IgD-negative memory B cell (primary cell): ENCODE data around the gene SIX5. TPM values are rescaled to one million over a fixed set of nuclear protein-coding genes. Genes with fewer than 3 reads are reported as not detected.

Source experiments
- H3K27ac Mint-ChIP-seq, 3 donors: one replicate each; pipeline ENCODE4 v1.8.0; 2020 to 2022; ENCODE audit warnings: mild to moderate bottlenecking in 3 of 3, mixed read lengths in 3 of 3, moderate library complexity in 1 of 3
- H3K27me3 Mint-ChIP-seq: one replicate; pipeline ENCODE4 v1.8.0; 2021; ENCODE audit warnings: mixed read lengths
- H3K36me3 Mint-ChIP-seq: one replicate; pipeline ENCODE4 v1.8.0; 2020; ENCODE audit warnings: mild to moderate bottlenecking, mixed read lengths
- H3K4me1 Mint-ChIP-seq, 3 donors: one replicate each; pipeline ENCODE4 v1.8.0; 2020 to 2022; ENCODE audit warnings: mixed read lengths in 3 of 3, mild to moderate bottlenecking in 1 of 3
- H3K4me3 Mint-ChIP-seq, 4 donors: one replicate each; pipeline ENCODE4 v1.8.0; 2020 to 2022; ENCODE audit warnings: mild to moderate bottlenecking in 4 of 4, mixed read lengths in 4 of 4, moderate library complexity in 3 of 4
- H3K9me3 Mint-ChIP-seq, 3 donors: one replicate each; pipeline ENCODE4 v1.8.0; 2020 to 2021; ENCODE audit warnings: mixed read lengths in 3 of 3, mild to moderate bottlenecking in 1 of 3
- polyA plus RNA-seq: library from polyadenylated mRNA; unstranded; fragments of 300-500 nt; fragmentation: Illumina TruSeq; gene quantifications from one replicate; pipeline ENCODE4 v1.2.3, GENCODE V29; 2021

SIX5 gene
- 0.41 TPM for polyA plus RNA-seq

DNA sequence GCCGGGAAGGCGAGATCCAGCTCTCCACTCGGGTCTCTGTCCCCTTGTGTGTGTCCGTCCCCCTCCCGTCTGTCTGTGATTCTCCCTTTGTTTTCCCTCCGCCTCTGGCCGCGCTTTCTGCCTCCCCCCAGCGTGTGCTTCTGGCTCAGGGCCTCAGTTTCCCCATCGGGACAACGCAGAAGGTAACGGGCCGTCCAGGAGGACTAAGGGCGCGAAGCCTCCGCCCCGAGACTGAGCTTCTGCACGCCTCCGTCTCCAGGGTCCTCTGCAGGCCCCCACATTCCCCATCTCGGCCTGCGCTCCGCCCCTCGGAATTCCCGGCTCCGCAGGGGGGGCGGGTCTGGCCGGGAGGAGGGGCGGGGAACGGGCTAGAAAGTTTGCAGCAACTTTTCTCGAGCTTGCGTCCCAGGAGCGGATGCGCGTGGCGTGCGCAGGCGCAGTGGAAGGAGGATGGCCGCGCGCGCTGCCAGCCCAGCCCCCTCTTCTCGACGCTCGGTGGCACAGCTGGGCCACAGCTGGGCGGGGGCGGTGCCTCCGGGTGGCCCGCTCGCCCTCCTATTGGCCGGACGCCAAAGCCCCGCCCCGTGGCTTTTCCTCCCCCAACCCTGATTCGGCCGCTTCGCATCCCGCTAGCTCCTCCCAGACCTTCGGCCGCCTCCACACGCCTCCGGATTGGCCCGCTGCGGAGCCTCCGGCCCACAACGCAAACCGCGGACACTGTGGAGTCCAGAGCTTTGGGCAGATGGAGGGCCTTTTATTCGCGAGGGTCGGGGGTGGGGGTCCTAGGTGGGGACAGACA lies at the start of gene SIX5:
TSS of gene SIX5 (minus strand) at position 269 of the 799 bp plus-strand sequence. CDS start 408 bp downstream, outside the sequence.
- Mint-ChIP-seq H3K27ac (peak within 1 kb of the TSS; percentile 86 to 100 (median 94)), H3K36me3 (no peaks in the 10 kb centered on the region), H3K4me1 (peaks cover 5 to 9% (median 5%) of the 10 kb centered on the region in 3 donors), H3K27me3 (peaks cover 7% of the 10 kb centered on the region), H3K9me3 (no peaks in the 10 kb centered on the region), H3K4me3 (peak within 1 kb of the TSS; percentile 86 to 100 (median 95))

GRCh38 chr19:45817725-45818301 lies 48.8 kb upstream of the SIX5 start:
- no peaks in the 10 kb centered on the region for H3K9me3 Mint-ChIP-seq
- peaks cover 3 to 8% (median 5%) of the 10 kb centered on the region in 3 donors for H3K4me1 Mint-ChIP-seq
- H3K27ac Mint-ChIP-seq = peak overlapping the region in 1 of 3 donors; percentile 92
- H3K4me3 Mint-ChIP-seq = peak overlapping the region in 2 of 4 donors; percentile 22 to 41
- peaks cover 2% of the 10 kb centered on the region for H3K27me3 Mint-ChIP-seq
- no peaks in the 10 kb centered on the region for H3K36me3 Mint-ChIP-seq

- peaks cover 2% of the 10 kb centered on the region for H3K27me3 Mint-ChIP-seq
- H3K4me3 Mint-ChIP-seq = peak overlapping the region in 3 of 4 donors; percentile 22 to 41 (median 36)
- H3K4me1 Mint-ChIP-seq = peaks cover 3 to 8% (median 5%) of the 10 kb centered on the region in 3 donors
- peak overlapping the region; percentile 72 to 92 (median 83) for H3K27ac Mint-ChIP-seq
- no peaks in the 10 kb centered on the region for H3K9me3 Mint-ChIP-seq
- no peaks in the 10 kb centered on the region for H3K36me3 Mint-ChIP-seq
These were observed 48.1 kb upstream of the SIX5 start for GRCh38 chr19:45817010-45817724.

- H3K36me3 Mint-ChIP-seq = no peaks in the 10 kb centered on the region
- peak overlapping the region in 1 of 4 donors; percentile 74 for H3K4me3 Mint-ChIP-seq
- H3K27me3 Mint-ChIP-seq = peaks cover 2% of the 10 kb centered on the region
- peak overlapping the region in 1 of 3 donors; percentile 83 for H3K27ac Mint-ChIP-seq
- peaks cover 3 to 8% (median 5%) of the 10 kb centered on the region in 3 donors for H3K4me1 Mint-ChIP-seq
- no peaks in the 10 kb centered on the region for H3K9me3 Mint-ChIP-seq
These were observed 47.4 kb upstream of the SIX5 start for GRCh38 chr19:45816236-45817009.

DNA sequence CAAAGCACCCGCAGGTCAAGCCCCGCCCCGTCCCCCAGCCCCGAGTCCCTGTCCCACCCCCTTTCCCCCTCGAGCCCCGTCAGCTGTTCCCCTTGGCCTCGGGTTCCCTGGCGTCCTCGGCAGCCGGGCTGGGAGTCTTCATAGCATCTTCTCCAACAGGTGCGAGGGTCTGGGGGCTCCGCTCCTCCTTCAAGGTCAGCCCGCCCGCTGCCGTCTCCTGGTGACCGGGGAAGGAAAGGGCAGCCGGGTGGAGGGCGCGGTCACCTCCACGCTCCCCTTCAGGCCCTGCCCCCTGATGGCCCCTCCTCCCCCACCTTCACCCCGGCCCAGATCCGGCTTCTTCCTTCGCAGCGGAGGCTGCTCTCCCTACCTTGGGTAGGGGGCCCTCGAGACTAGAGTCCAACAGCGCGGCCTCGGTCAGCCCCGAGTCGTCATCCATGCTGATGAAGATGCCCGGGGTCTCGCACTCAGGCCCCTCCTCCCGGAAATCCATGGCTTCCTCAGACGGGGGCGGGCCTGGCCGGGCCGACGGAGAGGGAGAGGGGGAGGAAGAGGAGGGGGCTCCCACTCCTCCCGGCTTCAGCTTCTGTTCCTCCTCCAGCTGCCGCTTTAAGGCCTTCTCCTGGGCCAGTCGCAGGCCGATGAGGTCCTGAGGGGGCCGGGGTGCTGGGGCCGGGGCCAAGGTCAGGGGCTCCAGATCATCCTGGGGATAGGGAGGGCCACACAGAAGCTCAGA lies 46.6 kb upstream of the SIX5 start:
- H3K27ac Mint-ChIP-seq = no peak overlapping the region
- no peak overlapping the region for H3K4me3 Mint-ChIP-seq
- H3K36me3 Mint-ChIP-seq = no peaks in the 10 kb centered on the region
- no peaks in the 10 kb centered on the region for H3K9me3 Mint-ChIP-seq
- H3K27me3 Mint-ChIP-seq = peaks cover 3% of the 10 kb centered on the region
- H3K4me1 Mint-ChIP-seq = peaks cover 3 to 8% (median 5%) of the 10 kb centered on the region in 3 donors

GRCh38 chr19:45814851-45815480 lies 45.9 kb upstream of the SIX5 start, which contains the start of gene RSPH6A:
TSS of gene RSPH6A (minus strand) at chr19:45815308. CDS start at chr19:45815176, 132 bp downstream.
- H3K4me3 Mint-ChIP-seq = peak within 1 kb of the TSS in 1 of 4 donors; percentile 28
- no peak within 1 kb of the TSS for H3K27ac Mint-ChIP-seq
- H3K36me3 Mint-ChIP-seq = no peaks in the 10 kb centered on the region
- peaks cover 8% of the 10 kb centered on the region for H3K27me3 Mint-ChIP-seq
- H3K9me3 Mint-ChIP-seq = no peaks in the 10 kb centered on the region
- H3K4me1 Mint-ChIP-seq = peaks cover 3 to 8% (median 5%) of the 10 kb centered on the region in 3 donors

DNA sequence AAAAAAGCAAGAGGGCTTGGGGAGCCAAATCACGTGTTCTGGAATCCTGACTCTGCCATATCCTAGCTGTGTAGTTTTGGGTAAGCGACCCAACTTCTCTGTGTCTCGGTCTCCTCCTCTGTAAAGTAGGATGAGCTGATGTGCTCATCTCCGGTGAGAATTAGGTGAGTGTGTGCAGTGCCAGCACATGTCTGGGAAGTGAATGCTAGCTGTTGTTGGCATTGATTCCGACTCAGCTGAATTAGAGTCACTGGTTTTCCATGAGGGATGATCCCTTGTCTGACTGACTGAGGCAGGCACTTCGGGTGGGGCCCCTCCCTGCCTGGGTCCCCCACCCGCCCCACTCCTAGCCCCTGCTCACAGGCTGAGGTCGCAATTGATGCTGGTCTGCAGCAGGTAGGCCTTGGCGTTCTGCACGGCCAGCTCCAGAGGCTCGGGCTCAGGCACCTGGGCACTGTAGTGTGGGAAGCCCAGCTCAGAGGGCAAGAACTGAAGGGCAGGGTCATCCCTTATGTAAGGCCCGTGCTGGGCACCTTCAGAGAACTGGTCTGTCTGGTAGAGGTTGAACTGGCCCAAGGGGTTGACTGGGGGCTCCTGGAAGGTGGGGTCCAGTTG lies 45.2 kb upstream of the SIX5 start:
- peaks cover 3 to 6% (median 5%) of the 10 kb centered on the region in 3 donors for H3K4me1 Mint-ChIP-seq
- H3K27ac Mint-ChIP-seq = peak overlapping the region in 1 of 3 donors; percentile 88
- H3K9me3 Mint-ChIP-seq = no peaks in the 10 kb centered on the region
- H3K4me3 Mint-ChIP-seq = no peak overlapping the region
- H3K36me3 Mint-ChIP-seq = no peaks in the 10 kb centered on the region
- H3K27me3 Mint-ChIP-seq = peaks cover 8% of the 10 kb centered on the region

DNA sequence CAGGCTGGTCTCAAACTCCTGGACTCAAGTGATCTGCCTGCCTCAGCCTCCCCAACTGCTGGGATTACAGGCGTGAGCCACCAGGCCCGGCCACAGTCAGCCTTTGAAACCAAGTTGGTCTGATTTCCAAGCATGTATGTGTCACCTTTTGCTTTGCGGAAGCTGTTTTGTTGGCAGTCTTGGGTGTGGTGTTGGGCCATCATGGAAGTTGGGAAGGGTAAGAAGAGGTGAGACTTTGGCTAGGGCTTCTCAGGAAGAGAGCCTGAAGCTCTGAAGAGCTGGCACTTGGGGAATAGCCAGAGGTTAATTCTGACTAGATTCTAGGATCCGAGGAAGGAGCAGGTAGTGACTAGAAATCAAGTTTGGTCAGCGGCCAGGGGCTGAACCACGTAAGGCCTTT lies 43.2 kb upstream of the SIX5 start:
- H3K4me3 Mint-ChIP-seq = no peak overlapping the region
- H3K4me1 Mint-ChIP-seq = peaks cover 3 to 4% (median 4%) of the 10 kb centered on the region in 3 donors
- peaks cover 8% of the 10 kb centered on the region for H3K27me3 Mint-ChIP-seq
- H3K27ac Mint-ChIP-seq = no peak overlapping the region
- H3K36me3 Mint-ChIP-seq = no peaks in the 10 kb centered on the region
- H3K9me3 Mint-ChIP-seq = no peaks in the 10 kb centered on the region

DNA sequence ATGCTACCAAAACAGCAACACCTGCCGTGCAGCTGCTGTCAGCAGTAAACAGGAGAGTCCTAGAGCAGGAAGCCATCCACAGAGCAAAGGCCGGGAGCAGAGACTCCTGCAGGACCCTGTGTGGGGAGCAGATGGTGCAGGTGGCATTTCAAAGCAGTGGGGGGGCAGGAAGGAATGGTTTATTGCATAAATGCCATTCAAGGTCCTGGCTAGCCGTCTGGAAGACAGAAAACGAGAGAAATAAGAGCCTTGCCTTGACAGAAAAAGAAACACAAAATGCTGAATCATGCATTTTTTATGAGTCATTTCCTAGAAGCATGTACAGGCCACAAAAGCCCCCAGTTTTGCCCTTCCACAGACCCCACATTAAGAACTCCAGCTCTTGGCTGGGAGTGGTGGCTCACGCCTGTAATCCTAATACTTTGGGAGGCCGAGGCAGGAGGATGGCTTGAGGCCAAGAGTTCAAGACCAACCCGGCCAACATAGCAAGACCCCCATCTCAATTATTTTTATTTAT lies 40.6 kb upstream of the SIX5 start:
- peak overlapping the region in 1 of 4 donors; percentile 33 for H3K4me3 Mint-ChIP-seq
- H3K27ac Mint-ChIP-seq = no peak overlapping the region
- peaks cover 8% of the 10 kb centered on the region for H3K27me3 Mint-ChIP-seq
- peaks cover 0 to 2% (median 0%) of the 10 kb centered on the region in 3 donors for H3K4me1 Mint-ChIP-seq
- no peaks in the 10 kb centered on the region for H3K9me3 Mint-ChIP-seq
- H3K36me3 Mint-ChIP-seq = no peaks in the 10 kb centered on the region

DNA sequence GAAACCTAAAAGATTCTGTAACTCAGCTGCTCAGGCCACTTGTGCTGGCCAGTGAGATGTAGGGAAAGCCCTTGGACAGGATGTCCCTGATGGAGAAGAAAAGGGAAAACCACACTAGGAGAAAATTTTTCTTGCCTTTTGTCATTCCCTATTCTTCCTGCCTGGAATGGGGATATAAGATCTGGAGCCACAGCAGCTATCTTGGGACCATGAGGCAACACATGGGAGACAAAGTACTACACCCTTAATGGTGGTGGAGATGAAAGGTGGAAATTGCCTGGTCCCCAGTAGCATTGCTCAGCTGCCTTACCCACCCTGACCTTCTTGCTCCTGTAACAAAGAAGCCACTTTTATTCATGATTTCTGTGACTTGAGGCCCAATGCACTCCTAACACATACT lies 36.7 kb upstream of the SIX5 start:
- Mint-ChIP-seq H3K27me3 (peaks cover 7% of the 10 kb centered on the region), H3K27ac (no peak overlapping the region), H3K4me3 (no peak overlapping the region), H3K4me1 (peaks cover 0 to 2% (median 2%) of the 10 kb centered on the region in 3 donors), H3K36me3 (no peaks in the 10 kb centered on the region), H3K9me3 (no peaks in the 10 kb centered on the region)

DNA sequence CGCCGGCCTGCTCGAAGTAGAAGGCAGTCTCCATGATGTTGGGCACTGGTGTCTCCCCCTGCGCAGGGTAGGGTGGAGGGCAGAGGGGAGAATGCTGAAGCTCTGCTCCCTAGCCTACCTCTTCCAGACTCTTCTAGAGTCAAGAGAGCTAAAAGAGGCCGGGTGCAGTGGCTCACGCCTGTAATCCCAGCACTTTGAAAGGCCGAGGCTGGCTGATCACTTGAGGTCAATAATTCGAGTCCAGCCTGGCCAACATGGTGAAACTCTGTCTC lies 35.8 kb upstream of the SIX5 start:
- peaks cover 2% of the 10 kb centered on the region for H3K27me3 Mint-ChIP-seq
- H3K9me3 Mint-ChIP-seq = no peaks in the 10 kb centered on the region
- no peak overlapping the region for H3K27ac Mint-ChIP-seq
- H3K4me1 Mint-ChIP-seq = peaks cover 0 to 2% (median 2%) of the 10 kb centered on the region in 3 donors
- H3K36me3 Mint-ChIP-seq = no peaks in the 10 kb centered on the region
- no peak overlapping the region for H3K4me3 Mint-ChIP-seq

- Mint-ChIP-seq H3K4me3 (no peak overlapping the region), H3K9me3 (no peaks in the 10 kb centered on the region), H3K27me3 (peaks cover 2% of the 10 kb centered on the region), H3K36me3 (no peaks in the 10 kb centered on the region), H3K27ac (no peak overlapping the region), H3K4me1 (peaks cover 0 to 2% (median 2%) of the 10 kb centered on the region in 3 donors)
These were observed 35.3 kb upstream of the SIX5 start for GRCh38 chr19:45804140-45804958.
